Measurements from ENCODE around the gene MUL1. TPM values are rescaled to one million over a fixed set of nuclear protein-coding genes. Genes with fewer than 3 reads are reported as not detected.

Gene MUL1
- total RNA-seq, 1 experiment from 2014 or later = 21.9 TPM

DNA sequence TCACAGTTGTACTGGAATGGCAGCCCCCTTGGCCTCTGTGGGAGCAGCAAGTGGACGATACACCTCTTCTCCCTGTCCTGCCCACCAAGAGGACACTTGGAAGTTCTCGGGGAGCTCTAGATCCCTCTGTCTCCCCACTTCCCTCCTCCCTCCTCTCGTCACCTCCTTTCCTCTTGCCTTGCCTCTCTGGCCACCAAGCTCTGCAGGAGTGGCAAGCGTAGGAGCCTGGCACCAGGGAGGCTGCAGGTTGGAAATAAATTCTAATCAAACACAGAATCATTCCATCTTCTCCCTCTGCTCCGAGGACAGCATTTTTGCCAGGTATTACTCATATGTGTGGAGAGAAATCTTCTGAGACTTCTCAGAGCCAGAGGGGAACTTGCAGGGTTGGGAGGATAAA, 42.8 kb downstream of the MUL1 start:
- Mint-ChIP-seq H3K4me3 (no peak overlapping the region), H3K4me1 (no peaks in the 10 kb centered on the region), H3K36me3 (no peaks in the 10 kb centered on the region), H3K27ac (no peak overlapping the region), H3K27me3 (ENCODE audit: low read depth) (peaks cover 41% of the 10 kb centered on the region), H3K9me3 (peaks cover under 1% of the 10 kb centered on the region)
- no peak for DNase-seq (ENCODE audit: low spot score)
- ATAC-seq = no peak
- TF ChIP-seq TP53 (CRISPR knock-in tag; IDR thresholded peaks at IDR 0.05) (no peak), IRF2 (CRISPR knock-in tag; IDR thresholded peaks at IDR 0.05; ENCODE audit: borderline replicate concordance, low read depth) (no peak), TEAD4 (CRISPR knock-in tag; IDR thresholded peaks at IDR 0.05) (no peak), ZNF232 (CRISPR knock-in tag; IDR thresholded peaks at IDR 0.05) (no peak), NFATC4 (CRISPR knock-in tag; IDR thresholded peaks at IDR 0.05) (no peak), ERG (CRISPR knock-in tag; IDR thresholded peaks at IDR 0.05) (no peak), MYBL2 (CRISPR knock-in tag; IDR thresholded peaks at IDR 0.05) (no peak), USF2 (CRISPR knock-in tag; IDR thresholded peaks at IDR 0.05) (no peak), ZNF671 (CRISPR knock-in tag; IDR thresholded peaks at IDR 0.05) (no peak), SP1 (CRISPR knock-in tag; conservative IDR thresholded peaks at IDR 0.05) (no peak), NR2C2 (CRISPR knock-in tag; IDR thresholded peaks at IDR 0.05) (no peak), ZNF416 (CRISPR knock-in tag; IDR thresholded peaks at IDR 0.05) (no peak), CBFB (CRISPR knock-in tag; IDR thresholded peaks at IDR 0.05; ENCODE audit: low read depth) (no peak), EMX1 (CRISPR knock-in tag; IDR thresholded peaks at IDR 0.05) (no peak), FOXP4 (CRISPR knock-in tag; IDR thresholded peaks at IDR 0.05) (no peak), ELF4 (CRISPR knock-in tag; IDR thresholded peaks at IDR 0.05; ENCODE audit: low read depth) (no peak)
- TF ChIP-seq, protein P1, sequence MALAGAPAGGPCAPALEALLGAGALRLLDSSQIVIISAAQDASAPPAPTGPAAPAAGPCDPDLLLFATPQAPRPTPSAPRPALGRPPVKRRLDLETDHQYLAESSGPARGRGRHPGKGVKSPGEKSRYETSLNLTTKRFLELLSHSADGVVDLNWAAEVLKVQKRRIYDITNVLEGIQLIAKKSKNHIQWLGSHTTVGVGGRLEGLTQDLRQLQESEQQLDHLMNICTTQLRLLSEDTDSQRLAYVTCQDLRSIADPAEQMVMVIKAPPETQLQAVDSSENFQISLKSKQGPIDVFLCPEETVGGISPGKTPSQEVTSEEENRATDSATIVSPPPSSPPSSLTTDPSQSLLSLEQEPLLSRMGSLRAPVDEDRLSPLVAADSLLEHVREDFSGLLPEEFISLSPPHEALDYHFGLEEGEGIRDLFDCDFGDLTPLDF (CRISPR knock-in tag; IDR thresholded peaks at IDR 0.05) = no peak
- TF ChIP-seq, protein P2, sequence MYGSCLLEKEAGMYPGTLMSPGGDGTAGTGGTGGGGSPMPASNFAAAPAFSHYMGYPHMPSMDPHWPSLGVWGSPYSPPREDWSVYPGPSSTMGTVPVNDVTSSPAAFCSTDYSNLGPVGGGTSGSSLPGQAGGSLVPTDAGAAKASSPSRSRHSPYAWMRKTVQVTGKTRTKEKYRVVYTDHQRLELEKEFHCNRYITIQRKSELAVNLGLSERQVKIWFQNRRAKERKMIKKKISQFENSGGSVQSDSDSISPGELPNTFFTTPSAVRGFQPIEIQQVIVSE (CRISPR knock-in tag; IDR thresholded peaks at IDR 0.05; ENCODE audit: borderline replicate concordance) = no peak
- TF ChIP-seq, protein P3, sequence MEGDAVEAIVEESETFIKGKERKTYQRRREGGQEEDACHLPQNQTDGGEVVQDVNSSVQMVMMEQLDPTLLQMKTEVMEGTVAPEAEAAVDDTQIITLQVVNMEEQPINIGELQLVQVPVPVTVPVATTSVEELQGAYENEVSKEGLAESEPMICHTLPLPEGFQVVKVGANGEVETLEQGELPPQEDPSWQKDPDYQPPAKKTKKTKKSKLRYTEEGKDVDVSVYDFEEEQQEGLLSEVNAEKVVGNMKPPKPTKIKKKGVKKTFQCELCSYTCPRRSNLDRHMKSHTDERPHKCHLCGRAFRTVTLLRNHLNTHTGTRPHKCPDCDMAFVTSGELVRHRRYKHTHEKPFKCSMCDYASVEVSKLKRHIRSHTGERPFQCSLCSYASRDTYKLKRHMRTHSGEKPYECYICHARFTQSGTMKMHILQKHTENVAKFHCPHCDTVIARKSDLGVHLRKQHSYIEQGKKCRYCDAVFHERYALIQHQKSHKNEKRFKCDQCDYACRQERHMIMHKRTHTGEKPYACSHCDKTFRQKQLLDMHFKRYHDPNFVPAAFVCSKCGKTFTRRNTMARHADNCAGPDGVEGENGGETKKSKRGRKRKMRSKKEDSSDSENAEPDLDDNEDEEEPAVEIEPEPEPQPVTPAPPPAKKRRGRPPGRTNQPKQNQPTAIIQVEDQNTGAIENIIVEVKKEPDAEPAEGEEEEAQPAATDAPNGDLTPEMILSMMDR (IDR thresholded peaks at IDR 0.05) = no peak
- ChIA-PET POLR2A (no interaction called here), CTCF (interaction anchor here (1.4 to 3.1 kb wide), 3 partner anchors 11 to 103 kb away, joined by 4 to 11 read pairs (median 7); no protein-coding TSS in a partner anchor)

DNA sequence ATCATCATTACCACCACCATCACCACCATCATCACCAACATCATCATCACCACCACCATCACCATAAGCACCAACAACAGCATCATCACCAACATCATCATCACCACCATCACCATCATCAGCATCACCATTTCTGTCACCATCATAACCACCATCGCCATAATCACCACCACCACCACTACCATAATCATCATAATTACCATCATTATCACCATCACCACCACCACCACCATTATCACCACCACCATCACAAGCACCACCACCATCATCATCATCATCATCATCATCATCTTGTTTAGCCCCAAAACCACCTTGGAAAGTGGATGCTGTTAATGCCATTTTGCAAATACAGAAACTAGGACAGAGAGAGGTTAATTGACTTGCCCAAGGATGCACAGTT, 44.4 kb downstream of the MUL1 start:
- peaks cover 5% of the 10 kb centered on the region for H3K9me3 Mint-ChIP-seq
- H3K27me3 Mint-ChIP-seq (ENCODE audit: low read depth) = peaks cover 37% of the 10 kb centered on the region
- H3K4me1 Mint-ChIP-seq = no peaks in the 10 kb centered on the region
- no peak for DNase-seq (ENCODE audit: low spot score)
- H3K4me3 Mint-ChIP-seq = no peak overlapping the region
- ChIA-PET CTCF (interaction anchor here (1.2 to 3.1 kb wide), 2 partner anchors 31 to 102 kb away, joined by 3 to 11 read pairs; no protein-coding TSS in a partner anchor), POLR2A (no interaction called here)
- no peak overlapping the region for H3K27ac Mint-ChIP-seq
- no peaks in the 10 kb centered on the region for H3K36me3 Mint-ChIP-seq
- ATAC-seq = no peak
- no peak for TF ChIP-seq SOX15 (CRISPR knock-in tag; IDR thresholded peaks at IDR 0.05)
- TF ChIP-seq MXD4 (CRISPR knock-in tag; IDR thresholded peaks at IDR 0.05; ENCODE audit: borderline replicate concordance) = no peak
- TF ChIP-seq, protein P4, sequence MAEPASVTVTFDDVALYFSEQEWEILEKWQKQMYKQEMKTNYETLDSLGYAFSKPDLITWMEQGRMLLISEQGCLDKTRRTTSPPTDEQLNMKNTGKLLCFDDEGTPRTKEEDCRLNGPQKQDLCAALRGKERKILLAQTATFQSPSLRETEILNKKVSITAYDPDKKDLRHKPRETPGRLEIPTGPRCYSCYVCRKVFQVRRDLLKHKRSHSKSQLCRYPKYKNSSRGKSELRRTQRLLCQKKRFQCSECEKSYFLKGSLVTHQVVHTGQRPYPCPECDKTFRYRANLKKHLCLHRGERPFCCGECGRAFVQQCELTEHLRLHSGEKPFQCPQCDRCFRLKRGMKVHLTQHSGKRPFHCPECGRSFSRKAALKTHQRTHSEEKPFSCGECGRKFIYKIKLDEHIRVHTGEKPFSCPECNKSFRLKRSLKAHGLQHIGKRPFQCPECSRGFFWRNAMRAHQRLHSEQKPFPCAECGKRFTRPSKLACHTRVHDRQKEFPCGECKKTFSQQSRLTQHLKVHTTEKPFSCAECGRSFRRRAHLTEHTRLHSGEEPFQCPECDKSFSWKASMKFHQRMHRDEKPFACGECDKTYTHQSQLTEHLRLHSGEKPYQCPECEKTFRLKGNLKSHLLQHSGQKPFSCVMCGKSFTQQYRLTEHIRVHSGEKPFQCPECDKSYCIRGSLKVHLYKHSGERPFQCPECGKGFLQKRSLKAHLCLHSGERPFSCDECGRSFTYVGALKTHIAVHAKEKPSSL (CRISPR knock-in tag; conservative IDR thresholded peaks at IDR 0.05) = no peak
- TF ChIP-seq, protein P5, sequence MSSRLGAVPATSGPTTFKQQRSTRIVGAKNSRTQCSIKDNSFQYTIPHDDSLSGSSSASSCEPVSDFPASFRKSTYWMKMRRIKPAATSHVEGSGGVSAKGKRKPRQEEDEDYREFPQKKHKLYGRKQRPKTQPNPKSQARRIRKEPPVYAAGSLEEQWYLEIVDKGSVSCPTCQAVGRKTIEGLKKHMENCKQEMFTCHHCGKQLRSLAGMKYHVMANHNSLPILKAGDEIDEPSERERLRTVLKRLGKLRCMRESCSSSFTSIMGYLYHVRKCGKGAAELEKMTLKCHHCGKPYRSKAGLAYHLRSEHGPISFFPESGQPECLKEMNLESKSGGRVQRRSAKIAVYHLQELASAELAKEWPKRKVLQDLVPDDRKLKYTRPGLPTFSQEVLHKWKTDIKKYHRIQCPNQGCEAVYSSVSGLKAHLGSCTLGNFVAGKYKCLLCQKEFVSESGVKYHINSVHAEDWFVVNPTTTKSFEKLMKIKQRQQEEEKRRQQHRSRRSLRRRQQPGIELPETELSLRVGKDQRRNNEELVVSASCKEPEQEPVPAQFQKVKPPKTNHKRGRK (CRISPR knock-in tag; IDR thresholded peaks at IDR 0.05; ENCODE audit: borderline replicate concordance) = no peak
- no peak for TF ChIP-seq RELA (CRISPR knock-in tag; IDR thresholded peaks at IDR 0.05; ENCODE audit: borderline replicate concordance)
- no peak for TF ChIP-seq NFE2L1 (CRISPR knock-in tag; IDR thresholded peaks at IDR 0.05)

Data from WTC11 (cell line).